Activated CD8-positive, alpha-beta memory T cell treated with anti-CD3 and anti-CD28 coated beads, Interleukin-2, amount 50 U/mL, for 24 hours (primary cell): ENCODE results near the gene DOK4.

Experiments
- DNase-seq: peaks from one replicate; pipeline ENCODE4 v3.0.0-alpha.2; 2020; ENCODE audit errors: extremely low read depth

DOK4 gene

GRCh38 chr16:57477531-57478202 is 8.6 kb downstream of the DOK4 start:
- no peak for DNase-seq

GRCh38 chr16:57476546-57477410 is 9.5 kb downstream of the DOK4 start:
- no peak for DNase-seq

DNA sequence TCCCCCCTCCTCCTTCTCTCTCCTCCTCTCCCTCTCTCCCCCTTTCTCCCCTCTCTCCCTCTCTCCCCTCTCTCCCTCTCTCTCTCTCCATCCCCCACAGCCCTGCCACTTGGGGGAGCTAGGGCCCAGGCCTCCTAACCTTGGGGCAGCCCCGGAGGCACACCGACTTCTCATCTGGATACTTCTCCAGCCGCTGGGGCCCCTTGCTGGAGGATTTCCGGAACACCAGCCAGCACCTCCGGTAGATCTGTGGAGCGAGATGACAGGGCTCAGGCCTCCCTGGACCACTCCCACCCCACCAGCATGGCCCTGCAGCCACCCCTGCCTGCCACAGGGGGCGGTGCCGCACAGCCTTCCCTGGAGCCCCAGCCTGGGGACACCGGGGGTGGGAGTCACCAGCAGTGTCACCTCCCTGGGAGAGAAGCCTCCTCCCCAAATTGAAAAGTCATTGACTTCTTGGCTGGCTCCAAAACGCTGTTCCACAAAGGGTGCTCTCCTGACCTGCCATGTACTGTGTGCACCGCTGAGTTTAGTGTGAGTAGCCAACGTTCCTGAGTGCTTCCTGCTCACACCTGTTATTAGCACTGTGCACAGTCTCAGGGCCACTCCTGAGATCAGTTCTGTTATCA is 10.5 kb downstream of the DOK4 start:
- DNase-seq = peak; percentile 42

GRCh38 chr16:57474671-57475661 is 11.3 kb downstream of the DOK4 start:
- no peak for DNase-seq

DNA sequence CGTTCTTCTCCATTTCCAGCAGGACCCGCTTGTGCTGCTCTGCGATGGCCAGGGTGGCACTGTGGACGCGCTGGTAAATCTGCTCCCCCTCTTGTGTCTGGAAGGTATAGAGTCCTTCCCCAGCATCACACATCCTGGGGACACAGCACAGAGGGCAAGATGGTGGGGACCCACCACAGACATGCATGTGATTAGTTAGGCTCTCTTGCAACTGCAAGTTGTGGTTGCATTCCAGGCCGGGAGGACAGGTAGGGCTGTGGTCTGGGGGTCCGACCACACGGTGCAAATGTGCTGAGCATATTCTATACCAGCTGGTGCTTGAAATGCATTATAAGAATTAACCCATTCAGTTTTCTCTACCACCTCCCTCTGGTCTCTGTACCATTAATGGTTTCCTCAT is 12.4 kb downstream of the DOK4 start:
- no peak for DNase-seq

DNA sequence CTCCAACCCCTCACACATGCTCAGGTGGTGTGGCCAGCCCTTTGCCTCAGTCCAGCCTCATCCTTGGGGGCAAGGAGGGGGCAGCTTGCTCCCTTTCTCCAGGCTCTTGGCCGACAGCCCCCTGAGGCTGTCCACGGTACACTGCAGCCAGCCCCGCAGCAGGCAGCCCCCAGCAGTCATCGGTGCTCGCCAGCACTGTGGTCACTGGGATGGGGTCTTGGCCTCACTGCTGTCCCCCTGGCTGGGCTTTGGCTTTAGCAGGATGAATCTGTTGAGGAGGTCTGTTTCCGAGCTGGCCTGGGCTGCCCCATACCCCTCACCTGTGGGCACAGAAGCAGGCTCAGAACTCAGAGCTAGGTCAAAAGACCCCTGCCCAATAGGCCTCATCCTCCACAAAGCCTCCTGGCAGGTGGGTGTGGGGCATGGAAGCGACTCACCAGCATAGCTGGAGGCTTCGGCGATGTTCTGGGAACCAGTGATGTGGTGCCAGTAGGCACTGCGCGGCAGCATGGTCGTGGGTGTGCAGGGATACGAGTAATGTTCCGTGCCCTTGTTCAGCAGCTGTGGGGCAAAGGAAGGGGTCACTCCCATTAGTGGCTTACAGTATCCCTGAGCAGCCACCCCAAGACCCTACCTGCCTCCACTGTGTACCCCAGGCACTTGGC is 13.0 kb downstream of the DOK4 start:
- no peak for DNase-seq

GRCh38 chr16:57472665-57473060 is 13.6 kb downstream of the DOK4 start:
- DNase-seq = no peak

- no peak for DNase-seq
Observed at GRCh38 chr16:57471852-57472664, 14.2 kb downstream of the DOK4 start.

DNA sequence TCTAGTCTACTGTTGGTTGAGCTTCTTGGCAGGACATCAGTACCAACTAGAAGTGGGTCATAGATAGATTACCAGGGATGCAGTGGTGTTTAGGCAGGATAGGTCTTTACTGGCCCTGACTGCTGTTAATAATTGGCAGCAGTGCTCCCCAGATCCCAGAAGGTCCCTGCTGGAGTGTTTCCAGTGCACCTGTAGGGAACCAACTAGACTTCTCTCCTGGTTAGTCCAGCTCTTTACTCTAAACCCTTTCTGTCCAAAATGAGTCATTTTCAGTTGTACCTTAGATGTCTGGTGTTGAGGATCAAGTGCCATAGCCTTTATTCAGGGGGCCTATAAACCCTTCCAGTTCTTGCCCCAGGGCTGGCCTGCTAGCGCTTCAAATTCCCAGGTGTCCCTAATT is 15.1 kb downstream of the DOK4 start:
- no peak for DNase-seq

DNA sequence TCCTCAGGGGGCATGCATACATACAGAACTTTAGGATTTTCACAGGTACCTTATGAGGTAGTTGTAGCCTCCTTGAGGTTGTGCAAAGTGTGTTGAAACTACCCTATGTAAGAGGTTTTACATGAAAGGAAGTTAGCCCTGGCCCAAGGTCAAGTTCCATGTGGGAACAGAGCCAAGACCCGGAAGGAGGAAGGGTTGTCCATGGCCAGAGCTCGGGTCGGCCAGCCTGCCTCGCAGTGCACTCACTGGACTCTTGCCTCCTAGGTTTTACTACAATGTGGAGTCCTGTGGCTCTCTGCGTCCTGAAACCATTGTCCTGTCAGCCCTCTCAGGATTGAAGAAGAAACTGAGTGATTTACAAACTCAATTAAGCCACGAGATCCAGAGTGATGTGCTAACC is 15.6 kb downstream of the DOK4 start:
- no peak for DNase-seq

DNA sequence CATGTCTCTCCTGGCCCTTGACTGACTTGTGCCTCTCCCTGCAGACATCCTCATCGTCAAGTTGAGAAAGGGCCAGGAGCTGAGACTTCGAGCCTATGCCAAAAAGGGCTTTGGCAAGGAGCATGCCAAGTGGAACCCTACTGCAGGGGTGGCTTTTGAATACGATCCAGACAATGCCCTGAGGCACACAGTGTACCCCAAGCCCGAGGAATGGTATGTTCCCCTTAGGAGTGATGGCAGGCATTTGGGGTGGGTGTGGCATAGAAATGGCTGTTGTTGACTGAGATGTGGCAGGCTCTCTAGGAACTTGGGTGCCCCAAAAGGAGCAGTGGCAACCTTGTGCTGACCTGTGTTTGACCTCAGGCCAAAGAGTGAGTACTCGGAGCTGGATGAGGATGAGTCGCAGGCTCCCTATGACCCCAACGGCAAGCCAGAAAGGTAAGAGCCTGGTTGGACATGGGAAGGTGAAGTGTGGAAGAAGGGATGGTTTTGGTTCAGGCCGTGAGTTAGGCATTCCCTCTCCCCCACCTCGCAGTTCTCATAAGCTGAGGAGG is 16.3 kb downstream of the DOK4 start:
- no peak for DNase-seq

DNA sequence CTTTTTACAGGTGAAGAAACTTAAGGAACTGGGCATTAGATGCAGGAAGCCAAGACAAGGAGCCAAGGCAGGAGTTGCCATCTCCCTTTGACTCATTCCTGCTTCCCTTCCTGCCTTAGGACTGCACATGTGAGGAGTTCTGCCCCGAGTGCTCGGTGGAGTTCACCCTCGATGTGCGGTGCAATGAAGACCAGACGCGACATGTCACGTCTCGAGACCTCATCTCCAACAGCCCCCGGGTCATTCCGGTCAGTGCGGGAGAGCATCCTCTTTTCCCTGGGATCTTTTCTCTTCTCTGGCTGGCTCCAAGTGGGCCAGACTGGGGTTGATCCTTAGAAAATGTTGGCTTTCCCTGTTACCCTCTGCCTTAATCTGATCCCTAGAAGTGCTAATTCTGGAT is 17.2 kb downstream of the DOK4 start:
- no peak for DNase-seq

DNA sequence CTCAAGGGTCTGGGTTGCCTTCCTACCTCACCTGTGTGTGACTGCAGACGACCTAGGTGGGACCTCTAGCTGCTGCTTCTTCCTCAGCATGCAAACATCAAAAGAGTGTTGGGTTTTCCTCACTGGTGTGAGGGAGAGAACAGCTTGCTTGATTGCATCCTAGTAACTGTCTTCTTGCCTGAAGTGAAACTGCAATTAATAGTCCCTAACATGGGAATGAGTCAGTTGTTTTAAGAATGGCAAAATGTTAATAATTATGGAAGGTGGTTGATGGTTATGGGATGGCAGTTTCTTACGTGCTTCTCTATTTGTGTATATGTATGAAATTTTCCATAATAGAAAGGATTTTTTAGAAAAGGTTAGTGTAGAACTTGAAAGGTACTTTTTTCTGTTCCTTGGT is 17.9 kb downstream of the DOK4 start:
- no peak for DNase-seq

DNA sequence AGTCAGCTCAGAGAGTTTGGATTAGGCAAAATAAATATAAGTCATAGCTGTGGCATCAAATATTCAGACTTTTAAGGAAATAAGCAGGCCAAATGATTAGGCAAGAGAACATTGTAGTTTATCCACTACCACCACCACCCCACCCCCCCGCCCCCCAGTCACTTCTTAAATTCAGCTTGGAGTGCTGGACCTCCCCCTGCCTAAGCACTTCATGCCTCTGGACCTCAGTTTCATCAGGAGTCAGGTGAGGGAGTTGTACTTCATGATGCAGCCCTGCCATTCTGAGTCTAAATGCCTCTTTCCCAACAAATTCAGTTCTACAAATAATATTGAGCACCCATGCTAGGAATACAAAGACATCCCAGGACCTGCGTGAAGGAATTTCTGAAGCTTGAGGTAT is 21.8 kb downstream of the DOK4 start:
- DNase-seq = no peak

DNA sequence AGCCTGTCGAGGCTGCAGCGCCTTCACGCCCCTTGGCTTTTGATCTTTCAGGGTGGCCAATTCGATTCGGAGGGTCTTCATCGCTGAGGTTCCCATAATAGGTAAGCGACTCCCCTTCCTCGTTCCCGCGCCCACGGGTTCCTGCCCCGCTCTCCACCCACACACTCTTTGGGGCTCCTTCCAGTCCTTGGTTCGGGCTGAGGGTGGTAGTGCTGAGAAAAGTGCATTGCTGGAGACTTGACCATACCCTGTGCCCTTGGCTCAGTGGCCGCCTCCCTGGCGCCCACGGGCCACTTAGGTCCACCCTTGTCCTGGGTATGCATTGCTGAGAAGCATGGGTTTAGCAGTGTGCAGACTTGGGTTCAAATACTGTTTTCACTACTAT is 23.3 kb downstream of the DOK4 start:
- no peak for DNase-seq

DNA sequence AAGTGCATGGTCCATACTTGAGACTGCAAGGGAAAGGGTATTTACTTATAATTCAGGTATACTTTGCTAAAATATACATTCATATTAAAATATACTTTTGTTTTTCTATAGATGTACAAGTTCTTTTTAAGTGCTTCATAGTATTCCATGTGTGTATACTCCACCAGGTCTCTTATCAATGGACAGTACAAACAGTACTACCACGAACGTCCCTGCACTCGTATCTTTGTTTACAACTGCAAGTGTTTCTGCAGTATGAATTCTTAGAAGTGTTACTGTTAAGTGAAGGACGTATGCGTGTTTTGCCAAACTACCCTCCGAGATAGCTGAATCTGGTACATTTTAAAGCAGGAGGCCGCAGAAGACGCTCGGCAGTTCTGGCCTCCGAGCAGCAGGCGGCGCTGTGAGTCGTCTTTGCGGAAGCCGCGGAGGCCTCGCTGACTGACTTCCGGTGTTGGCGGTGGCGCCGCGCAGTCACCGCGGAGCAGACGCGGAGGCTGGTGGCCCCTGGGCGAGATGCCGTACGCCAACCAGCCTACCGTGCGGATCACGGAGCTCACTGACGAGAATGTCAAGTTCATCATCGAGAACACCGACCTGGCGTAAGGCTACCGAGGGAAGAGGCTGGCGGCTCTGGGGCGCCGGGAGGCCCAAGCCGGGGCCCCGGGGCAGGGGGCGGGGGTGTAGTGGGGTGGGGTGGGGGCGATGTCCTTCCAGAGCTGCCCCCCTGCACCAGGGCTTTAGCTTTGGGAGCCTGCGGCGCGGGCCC is 23.9 kb downstream of the DOK4 start, which contains the start of gene POLR2C:
POLR2C (plus strand) TSS at position 471 of the 769 bp plus-strand sequence; CDS start at position 517, 46 bp downstream.
- DNase-seq = peak; percentile 75

DNA sequence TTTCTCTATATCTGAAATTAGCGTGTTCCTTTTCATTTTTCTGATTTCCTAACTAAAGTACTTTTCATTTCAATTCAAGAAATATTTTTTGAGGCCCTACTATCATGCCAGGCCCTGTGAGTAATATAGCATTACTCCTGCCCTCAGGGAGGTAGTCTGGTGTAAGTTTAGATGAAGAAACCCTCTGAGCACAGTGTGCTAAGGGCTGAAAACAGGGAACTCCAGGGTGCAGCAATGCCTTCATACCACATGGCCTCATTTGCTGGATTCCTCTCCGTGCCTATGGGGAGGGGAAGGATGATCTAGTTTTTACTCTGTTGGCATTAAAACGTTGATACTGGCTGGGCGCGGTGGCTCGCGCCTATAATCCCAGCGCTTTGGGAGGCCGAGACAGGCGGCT is 34.3 kb downstream of the DOK4 start:
- DNase-seq = no peak

GRCh38 chr16:57447186-57447962 is 38.9 kb downstream of the DOK4 start, which contains the start of the genes CIAPIN1 and COQ9:
CIAPIN1 (minus strand) TSS chr16:57447385; CDS start chr16:57440928, 6,457 bp downstream.
COQ9 (plus strand) TSS chr16:57447479; CDS start chr16:57447506, 27 bp downstream.
- peak; percentile 70 for DNase-seq
